ELF-1 (cell line): ENCODE data around the gene GARIN5B.
"Not testable (repeated sequence)": the region's sequence is repeated elsewhere in the genome, so short reads cannot be mapped to it uniquely, and the experiment has no call there.

Experiments used
- DNase-seq: peaks from one replicate; pipeline ENCODE4 v3.0.0-alpha.2; 2016; ENCODE audit warnings: low read depth, low spot score

The GARIN5B gene

GRCh38 chr19:55362990-55363716 lies at the start of gene GARIN5B:
Gene GARIN5B (minus strand): TSS chr19:55363260. CDS start chr19:55363066, 194 bp downstream.
- peak; percentile 50 for DNase-seq

- no peak for DNase-seq
These were observed 47.1 kb upstream of the GARIN5B start for GRCh38 chr19:55410168-55410567.

- DNase-seq, result not testable (repeated sequence)
These were observed 46.1 kb upstream of the GARIN5B start for GRCh38 chr19:55409179-55409578.

- DNase-seq, result no peak
These were observed 45.4 kb upstream of the GARIN5B start for GRCh38 chr19:55408533-55408872.

- peak; percentile 99 for DNase-seq
These were observed 44.9 kb upstream of the GARIN5B start for GRCh38 chr19:55407800-55408532.

GRCh38 chr19:55407550-55407799 lies 44.4 kb upstream of the GARIN5B start, which contains the start of gene UBE2S:
Gene UBE2S (minus strand): TSS chr19:55407788. CDS start chr19:55407589, 199 bp downstream.
- not testable (repeated sequence) for DNase-seq

- no peak for DNase-seq
These were observed 43.9 kb upstream of the GARIN5B start for GRCh38 chr19:55406826-55407549.

- no peak for DNase-seq
These were observed 43.2 kb upstream of the GARIN5B start for GRCh38 chr19:55406091-55406825.

- DNase-seq, result no peak
These were observed 42.6 kb upstream of the GARIN5B start for GRCh38 chr19:55405638-55406037.

- DNase-seq, result no peak
These were observed 39.4 kb upstream of the GARIN5B start for GRCh38 chr19:55402509-55402908.

- DNase-seq, result not testable (repeated sequence)
These were observed 38.3 kb upstream of the GARIN5B start for GRCh38 chr19:55401390-55401789.

GRCh38 chr19:55400281-55401087 lies 37.4 kb upstream of the GARIN5B start:
- no peak for DNase-seq

GRCh38 chr19:55398200-55398925 lies 35.3 kb upstream of the GARIN5B start:
- DNase-seq, result no peak

- DNase-seq, result peak; percentile 59
These were observed 30.0 kb upstream of the GARIN5B start for GRCh38 chr19:55392820-55393761.

- DNase-seq, result peak; percentile 57
These were observed 28.9 kb upstream of the GARIN5B start for GRCh38 chr19:55391702-55392615.

GRCh38 chr19:55391191-55391670 lies 28.2 kb upstream of the GARIN5B start:
- no peak for DNase-seq

- DNase-seq, result peak; percentile 79
These were observed 27.4 kb upstream of the GARIN5B start for GRCh38 chr19:55390461-55390880.
